ENCODE results near the gene NR0B2.
"Not testable (repeated sequence)": the region's sequence is repeated elsewhere in the genome, so short reads cannot be mapped to it uniquely, and the experiment has no call there.

NR0B2 gene

GRCh38 chr1:26949926-26950319, 36.1 kb upstream of the NR0B2 start:
- Histone ChIP-seq H2BK12ac (ENCODE audit: low read length) (no peak overlapping the region), H3K9me3 (replicated peaks in 1 of 2; ENCODE audit: control insufficient read depth in 2 of 2, insufficient read depth in 1 of 2, low read depth in 1 of 2, low read length in 2 of 2) (peaks cover 0 to 4% of the 10 kb centered on the region in 2 donors), H2BK120ac (ENCODE audit: low read depth, low read length) (no peak overlapping the region), H3K18ac (ENCODE audit: low read length) (no peak overlapping the region), H4K91ac (ENCODE audit: low read depth, low read length, poor library complexity) (no peak overlapping the region), H3K4me2 (ENCODE audit: insufficient read depth, low read length, poor library complexity, severe bottlenecking) (no peak overlapping the region), H3K79me1 (ENCODE audit: low read depth, low read length) (no peaks in the 10 kb centered on the region), H4K8ac (ENCODE audit: low read depth, low read length) (no peak overlapping the region), H2AFZ (ENCODE audit: low read length) (no peak overlapping the region), H3K4me3 (ENCODE audit: low read length in 2 of 2) (no peak overlapping the region), H2AK5ac (ENCODE audit: low read depth, low read length) (no peak overlapping the region), H3K36me3 (replicated peaks in 1 of 2; ENCODE audit: control insufficient read depth in 2 of 2, insufficient read depth in 2 of 2, low read length in 2 of 2) (peaks cover 19 to 23% of the 10 kb centered on the region in 2 donors), H3K9ac (ENCODE audit: low read depth, low read length, poor library complexity) (no peak overlapping the region), H3K14ac (ENCODE audit: low read length) (no peak overlapping the region), H2BK15ac (ENCODE audit: low read length) (no peak overlapping the region), H2BK5ac (ENCODE audit: low read length) (no peak overlapping the region), H3K27me3 (ENCODE audit: control insufficient read depth in 3 of 3, insufficient read depth in 3 of 3, low read depth in 1 of 3, low read length in 3 of 3) (no peaks in the 10 kb centered on the region), H3K27ac (replicated peaks; ENCODE audit: low read length) (no peak overlapping the region), H3K23ac (ENCODE audit: low read depth, low read length, poor library complexity) (no peak overlapping the region), H3K4me1 (ENCODE audit: control insufficient read depth in 2 of 2, insufficient read depth in 1 of 2, low read depth in 1 of 2, low read length in 2 of 2) (no peaks in the 10 kb centered on the region), H3K4ac (ENCODE audit: low read length) (no peak overlapping the region)
- no CpG with 5 or more reads among the region's 3 CpGs for WGBS, 2 donors (ENCODE audit: extremely low coverage in 2 of 2, insufficient read length in 2 of 2, insufficient replicate concordance in 1 of 2)
- DNase-seq (ENCODE audit: low spot score): no peak

- Histone ChIP-seq H3K27me3 (ENCODE audit: control insufficient read depth in 3 of 3, insufficient read depth in 3 of 3, low read depth in 1 of 3, low read length in 3 of 3) (no peaks in the 10 kb centered on the region), H3K9me3 (replicated peaks in 1 of 2; ENCODE audit: control insufficient read depth in 2 of 2, insufficient read depth in 1 of 2, low read depth in 1 of 2, low read length in 2 of 2) (peaks cover 0 to 4% of the 10 kb centered on the region in 2 donors), H3K14ac (ENCODE audit: low read length) (no peak overlapping the region), H2AFZ (ENCODE audit: low read length) (no peak overlapping the region), H4K8ac (ENCODE audit: low read depth, low read length) (no peak overlapping the region), H2AK5ac (ENCODE audit: low read depth, low read length) (no peak overlapping the region), H3K4ac (ENCODE audit: low read length) (no peak overlapping the region), H3K4me1 (ENCODE audit: control insufficient read depth in 2 of 2, insufficient read depth in 1 of 2, low read depth in 1 of 2, low read length in 2 of 2) (no peaks in the 10 kb centered on the region), H3K79me1 (ENCODE audit: low read depth, low read length) (no peaks in the 10 kb centered on the region), H3K36me3 (replicated peaks in 1 of 2; ENCODE audit: control insufficient read depth in 2 of 2, insufficient read depth in 2 of 2, low read length in 2 of 2) (peaks cover 19 to 28% of the 10 kb centered on the region in 2 donors), H3K4me3 (ENCODE audit: low read length in 2 of 2) (no peak overlapping the region), H3K9ac (ENCODE audit: low read depth, low read length, poor library complexity) (no peak overlapping the region), H2BK15ac (ENCODE audit: low read length) (no peak overlapping the region), H4K91ac (ENCODE audit: low read depth, low read length, poor library complexity) (no peak overlapping the region), H3K4me2 (ENCODE audit: insufficient read depth, low read length, poor library complexity, severe bottlenecking) (no peak overlapping the region), H3K23ac (ENCODE audit: low read depth, low read length, poor library complexity) (no peak overlapping the region), H2BK5ac (ENCODE audit: low read length) (no peak overlapping the region), H3K18ac (ENCODE audit: low read length) (no peak overlapping the region), H2BK120ac (ENCODE audit: low read depth, low read length) (no peak overlapping the region), H3K27ac (replicated peaks; ENCODE audit: low read length) (no peak overlapping the region), H2BK12ac (ENCODE audit: low read length) (no peak overlapping the region)
- no peak for DNase-seq (ENCODE audit: low spot score)
- no CpG with 5 or more reads among the region's 1 CpG for WGBS, 2 donors (ENCODE audit: extremely low coverage in 2 of 2, insufficient read length in 2 of 2, insufficient replicate concordance in 1 of 2)
Measured at GRCh38 chr1:26949266-26949925, 35.6 kb upstream of the NR0B2 start.

- not testable (repeated sequence) for H2BK120ac ChIP-seq (ENCODE audit: low read depth, low read length); H2BK12ac ChIP-seq (ENCODE audit: low read length); H3K23ac ChIP-seq (ENCODE audit: low read depth, low read length, poor library complexity); H3K14ac ChIP-seq (ENCODE audit: low read length); H3K79me1 ChIP-seq (ENCODE audit: low read depth, low read length); H3K9ac ChIP-seq (ENCODE audit: low read depth, low read length, poor library complexity); H3K27ac ChIP-seq (replicated peaks; ENCODE audit: low read length); H3K4ac ChIP-seq (ENCODE audit: low read length); H4K91ac ChIP-seq (ENCODE audit: low read depth, low read length, poor library complexity); H4K8ac ChIP-seq (ENCODE audit: low read depth, low read length); H3K9me3 ChIP-seq (replicated peaks in 1 of 2; ENCODE audit: control insufficient read depth in 2 of 2, insufficient read depth in 1 of 2, low read depth in 1 of 2, low read length in 2 of 2); H3K4me2 ChIP-seq (ENCODE audit: insufficient read depth, low read length, poor library complexity, severe bottlenecking); H2AFZ ChIP-seq (ENCODE audit: low read length); H3K18ac ChIP-seq (ENCODE audit: low read length); H3K27me3 ChIP-seq (ENCODE audit: control insufficient read depth in 3 of 3, insufficient read depth in 3 of 3, low read depth in 1 of 3, low read length in 3 of 3); H3K4me1 ChIP-seq (ENCODE audit: control insufficient read depth in 2 of 2, insufficient read depth in 1 of 2, low read depth in 1 of 2, low read length in 2 of 2); H3K4me3 ChIP-seq (ENCODE audit: low read length in 2 of 2); DNase-seq (ENCODE audit: low spot score); H2BK15ac ChIP-seq (ENCODE audit: low read length); H2AK5ac ChIP-seq (ENCODE audit: low read depth, low read length); H2BK5ac ChIP-seq (ENCODE audit: low read length)
- no CpG with 5 or more reads among the region's 16 CpGs for WGBS, 2 donors (ENCODE audit: extremely low coverage in 2 of 2, insufficient read length in 2 of 2, insufficient replicate concordance in 1 of 2)
- peaks cover 24 to 34% of the 10 kb centered on the region in 2 donors for H3K36me3 ChIP-seq (replicated peaks in 1 of 2; ENCODE audit: control insufficient read depth in 2 of 2, insufficient read depth in 2 of 2, low read length in 2 of 2)
Measured at GRCh38 chr1:26948725-26949057, 34.9 kb upstream of the NR0B2 start.

GRCh38 chr1:26946270-26946669, 32.5 kb upstream of the NR0B2 start:
- Histone ChIP-seq H3K27me3 (ENCODE audit: control insufficient read depth in 3 of 3, insufficient read depth in 3 of 3, low read depth in 1 of 3, low read length in 3 of 3) (no peaks in the 10 kb centered on the region), H3K9me3 (replicated peaks in 1 of 2; ENCODE audit: control insufficient read depth in 2 of 2, insufficient read depth in 1 of 2, low read depth in 1 of 2, low read length in 2 of 2) (peaks cover 0 to 4% of the 10 kb centered on the region in 2 donors), H2BK5ac (ENCODE audit: low read length) (no peak overlapping the region), H2BK120ac (ENCODE audit: low read depth, low read length) (no peak overlapping the region), H3K4ac (ENCODE audit: low read length) (no peak overlapping the region), H3K18ac (ENCODE audit: low read length) (no peak overlapping the region), H2BK12ac (ENCODE audit: low read length) (no peak overlapping the region), H2BK15ac (ENCODE audit: low read length) (no peak overlapping the region), H4K8ac (ENCODE audit: low read depth, low read length) (no peak overlapping the region), H3K4me2 (ENCODE audit: insufficient read depth, low read length, poor library complexity, severe bottlenecking) (no peak overlapping the region), H3K9ac (ENCODE audit: low read depth, low read length, poor library complexity) (no peak overlapping the region), H3K36me3 (replicated peaks in 1 of 2; ENCODE audit: control insufficient read depth in 2 of 2, insufficient read depth in 2 of 2, low read length in 2 of 2) (peaks cover 41 to 57% of the 10 kb centered on the region in 2 donors), H2AK5ac (ENCODE audit: low read depth, low read length) (no peak overlapping the region), H3K14ac (ENCODE audit: low read length) (no peak overlapping the region), H3K23ac (ENCODE audit: low read depth, low read length, poor library complexity) (no peak overlapping the region), H3K4me1 (ENCODE audit: control insufficient read depth in 2 of 2, insufficient read depth in 1 of 2, low read depth in 1 of 2, low read length in 2 of 2) (no peaks in the 10 kb centered on the region), H4K91ac (ENCODE audit: low read depth, low read length, poor library complexity) (no peak overlapping the region), H3K79me1 (ENCODE audit: low read depth, low read length) (peaks cover 4% of the 10 kb centered on the region), H3K4me3 (ENCODE audit: low read length in 2 of 2) (no peak overlapping the region), H3K27ac (replicated peaks; ENCODE audit: low read length) (no peak overlapping the region), H2AFZ (ENCODE audit: low read length) (no peak overlapping the region)
- no peak for DNase-seq (ENCODE audit: low spot score)
- WGBS, 2 donors (ENCODE audit: extremely low coverage in 2 of 2, insufficient read length in 2 of 2, insufficient replicate concordance in 1 of 2): no CpG with 5 or more reads among the region's 4 CpGs

All from neuronal stem cell (in vitro differentiated cells).